ENCODE measurements around the gene CCNO.

Gene CCNO, protein sequence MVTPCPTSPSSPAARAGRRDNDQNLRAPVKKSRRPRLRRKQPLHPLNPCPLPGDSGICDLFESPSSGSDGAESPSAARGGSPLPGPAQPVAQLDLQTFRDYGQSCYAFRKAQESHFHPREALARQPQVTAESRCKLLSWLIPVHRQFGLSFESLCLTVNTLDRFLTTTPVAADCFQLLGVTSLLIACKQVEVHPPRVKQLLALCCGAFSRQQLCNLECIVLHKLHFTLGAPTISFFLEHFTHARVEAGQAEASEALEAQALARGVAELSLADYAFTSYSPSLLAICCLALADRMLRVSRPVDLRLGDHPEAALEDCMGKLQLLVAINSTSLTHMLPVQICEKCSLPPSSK

DNA sequence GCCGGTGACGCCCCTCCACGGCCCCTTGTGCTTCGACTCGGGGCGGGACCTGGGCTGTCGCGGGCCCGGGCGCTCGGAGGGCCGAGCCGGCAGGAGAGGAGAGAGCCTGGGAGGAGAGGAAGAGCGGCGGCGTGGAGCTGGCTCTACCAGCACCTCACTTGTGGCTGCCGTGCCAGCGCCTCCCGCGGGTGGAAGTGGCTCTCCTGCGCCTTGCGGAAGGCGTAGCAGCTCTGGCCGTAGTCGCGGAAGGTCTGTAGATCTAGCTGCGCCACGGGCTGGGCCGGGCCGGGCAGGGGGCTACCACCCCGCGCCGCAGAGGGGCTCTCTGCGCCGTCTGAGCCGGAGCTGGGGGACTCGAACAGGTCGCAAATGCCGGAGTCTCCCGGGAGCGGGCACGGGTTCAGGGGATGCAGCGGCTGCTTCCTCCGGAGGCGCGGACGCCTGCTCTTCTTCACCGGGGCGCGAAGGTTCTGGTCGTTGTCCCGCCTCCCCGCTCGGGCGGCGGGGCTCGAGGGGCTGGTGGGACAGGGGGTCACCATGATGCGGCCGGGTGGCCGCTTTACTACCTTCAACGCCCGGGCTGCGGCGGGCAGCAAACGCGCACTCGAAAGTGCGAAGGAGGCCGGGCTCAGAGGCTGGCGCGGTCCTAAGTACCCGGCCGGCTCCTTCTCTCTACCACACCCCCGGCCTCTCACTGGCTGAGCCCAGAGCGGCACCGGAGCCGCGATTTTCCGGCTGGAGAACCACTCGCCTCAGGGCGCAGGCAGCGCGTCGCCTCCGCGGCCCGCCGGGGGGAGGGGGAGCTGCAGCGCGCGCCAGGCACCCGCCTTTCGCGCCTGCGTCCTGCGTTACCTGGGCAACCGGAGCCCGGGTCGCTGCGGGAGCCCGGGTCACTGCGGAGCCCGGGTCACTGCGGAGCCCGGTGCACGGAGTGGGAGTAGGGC, at the start of gene CCNO:
TSS of gene CCNO (minus strand) at position 624 of the 944 bp plus-strand sequence. CDS start at position 539, 85 bp downstream.
- peak; percentile 9 to 13 for DNase-seq (ENCODE audit: low read depth in 2 of 2)

DNA sequence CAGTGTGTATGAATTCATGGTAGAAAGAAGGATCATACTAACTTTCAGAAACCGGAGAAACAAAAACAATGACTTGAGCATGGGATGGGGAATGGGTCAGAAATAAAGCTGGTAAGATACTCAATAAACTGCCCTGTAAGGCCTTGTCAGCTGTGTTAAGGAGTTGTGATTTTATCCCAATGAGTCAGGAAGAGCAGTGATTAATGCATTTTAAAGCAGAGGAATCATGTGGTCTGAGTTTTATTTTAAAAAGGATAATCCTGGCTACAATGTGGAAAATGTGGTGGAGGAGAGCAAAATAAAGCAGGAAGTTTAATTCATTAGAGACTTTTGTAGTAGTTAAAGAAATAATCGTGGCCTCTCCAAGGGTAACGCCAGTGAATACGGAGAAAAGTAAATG, 45.4 kb upstream of the CCNO start:
- DNase-seq (ENCODE audit: low read depth in 2 of 2): peak in 1 of 2 experiments; percentile 2

DNA sequence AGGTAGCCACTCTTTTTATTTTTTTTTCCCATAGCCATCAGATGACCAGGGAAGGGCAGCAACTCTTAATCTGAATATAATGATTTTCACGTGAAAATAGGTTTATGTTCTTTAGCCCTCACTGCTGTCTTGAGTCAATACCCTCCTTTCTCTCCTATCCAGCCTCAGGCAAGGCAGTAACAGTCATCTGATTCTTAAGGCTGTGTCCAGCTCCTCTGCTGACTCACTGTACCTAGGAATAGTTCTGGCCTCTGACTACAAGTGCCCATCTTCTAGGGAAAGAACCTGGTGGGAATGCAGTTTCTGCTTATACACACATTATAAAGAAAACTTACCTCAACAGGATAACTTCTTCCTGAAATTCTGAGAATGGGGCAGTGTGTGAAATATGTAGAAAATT, 43.4 kb upstream of the CCNO start:
- DNase-seq (ENCODE audit: low read depth in 2 of 2): no peak

DNA sequence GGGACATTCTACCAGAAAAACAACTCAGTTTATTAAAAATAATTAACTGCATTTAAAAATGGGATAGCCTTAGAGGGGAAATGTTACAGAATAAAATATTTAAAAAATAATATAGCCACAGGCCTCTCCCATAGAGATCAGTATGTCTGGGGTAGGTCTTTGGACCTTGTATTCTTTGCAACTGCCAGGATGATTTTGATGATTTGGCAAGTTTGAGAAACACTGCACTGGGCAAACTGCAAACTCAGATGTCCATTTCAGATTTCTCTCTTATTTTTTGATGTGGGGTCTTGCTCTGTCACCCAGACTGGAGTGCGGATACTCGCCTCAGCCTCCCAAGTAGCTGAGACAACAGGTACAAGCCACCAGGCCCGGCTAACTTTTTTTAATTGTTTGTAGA, 24.9 kb upstream of the CCNO start:
- no peak for DNase-seq (ENCODE audit: low read depth in 2 of 2)

DNA sequence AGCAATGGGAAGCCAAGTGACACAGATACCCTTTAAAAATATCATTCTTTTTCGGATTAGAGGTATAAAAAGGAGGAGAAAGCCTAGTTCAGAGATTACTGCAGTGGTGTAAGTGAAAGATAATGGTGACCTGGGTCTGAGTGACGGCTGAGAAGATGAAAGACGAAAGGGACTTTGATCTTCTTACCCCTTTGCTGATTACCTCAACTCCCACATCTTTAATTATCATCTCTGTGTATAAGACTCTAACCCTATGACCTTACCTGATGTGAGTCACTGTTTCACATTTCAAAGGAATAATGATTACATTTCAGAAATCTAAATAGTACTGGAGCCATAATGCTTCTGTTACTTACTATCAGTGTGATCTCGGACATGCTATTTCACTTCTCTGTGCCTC, 21.4 kb upstream of the CCNO start:
- DNase-seq (ENCODE audit: low read depth in 2 of 2): no peak

DNA sequence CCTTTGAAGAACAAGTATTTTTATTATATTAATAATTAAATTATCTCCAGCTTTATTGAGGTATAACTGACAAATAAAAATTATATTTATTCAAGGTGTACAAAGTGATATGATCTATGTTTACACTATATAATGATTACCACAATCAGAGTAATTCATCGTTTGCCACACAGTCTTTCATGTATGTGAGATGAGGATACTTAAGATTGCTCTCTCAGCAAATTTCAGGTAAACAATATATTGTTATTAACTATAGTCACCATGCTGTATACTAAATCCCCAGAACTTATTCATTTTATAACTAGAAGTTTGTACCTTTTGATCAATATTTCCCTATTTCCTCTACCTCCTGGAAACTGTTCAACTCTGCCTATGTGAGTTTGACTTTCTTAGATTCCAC, 16.7 kb upstream of the CCNO start:
- DNase-seq (ENCODE audit: low read depth in 2 of 2): no peak

DNA sequence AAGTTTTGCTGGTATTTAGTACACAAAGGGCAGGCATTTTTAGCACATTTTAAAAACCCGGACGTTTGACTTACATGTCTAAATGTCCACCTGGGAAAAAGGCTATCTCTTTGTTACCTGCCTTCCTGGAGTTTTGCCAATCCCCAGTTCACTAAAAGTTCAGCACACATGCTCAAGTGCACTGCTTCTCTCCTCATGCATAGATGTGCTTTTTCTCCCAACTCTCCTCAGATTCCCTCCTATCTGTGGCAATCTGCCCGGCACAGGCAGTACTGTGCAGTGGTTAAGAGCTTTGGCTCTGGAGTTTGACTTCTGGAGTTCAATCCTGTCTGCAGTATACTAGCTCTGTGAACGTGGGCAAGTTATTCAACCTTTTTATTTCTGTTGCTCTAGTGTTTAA, 8.3 kb upstream of the CCNO start:
- DNase-seq (ENCODE audit: low read depth in 2 of 2): no peak

DNA sequence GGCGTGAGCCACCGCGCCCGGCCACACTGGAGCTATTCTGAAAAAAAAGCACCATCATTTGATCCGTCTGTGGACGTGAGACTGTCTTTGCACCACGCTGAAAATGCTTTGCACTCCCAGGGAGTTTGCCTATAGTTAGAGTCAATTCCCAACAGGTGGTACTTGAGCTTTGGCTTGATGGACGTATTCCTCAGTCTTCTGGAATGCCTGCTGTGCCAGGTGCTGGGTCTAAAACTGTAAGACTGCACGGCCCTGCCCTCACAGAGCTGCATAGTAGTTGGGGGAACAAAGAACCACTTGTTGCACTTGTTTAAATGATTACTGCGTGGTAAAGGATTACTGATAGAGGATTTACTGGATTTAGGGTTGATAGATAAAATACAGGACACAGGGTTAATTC, 3.4 kb upstream of the CCNO start:
- DNase-seq (ENCODE audit: low read depth in 2 of 2): no peak

DNA sequence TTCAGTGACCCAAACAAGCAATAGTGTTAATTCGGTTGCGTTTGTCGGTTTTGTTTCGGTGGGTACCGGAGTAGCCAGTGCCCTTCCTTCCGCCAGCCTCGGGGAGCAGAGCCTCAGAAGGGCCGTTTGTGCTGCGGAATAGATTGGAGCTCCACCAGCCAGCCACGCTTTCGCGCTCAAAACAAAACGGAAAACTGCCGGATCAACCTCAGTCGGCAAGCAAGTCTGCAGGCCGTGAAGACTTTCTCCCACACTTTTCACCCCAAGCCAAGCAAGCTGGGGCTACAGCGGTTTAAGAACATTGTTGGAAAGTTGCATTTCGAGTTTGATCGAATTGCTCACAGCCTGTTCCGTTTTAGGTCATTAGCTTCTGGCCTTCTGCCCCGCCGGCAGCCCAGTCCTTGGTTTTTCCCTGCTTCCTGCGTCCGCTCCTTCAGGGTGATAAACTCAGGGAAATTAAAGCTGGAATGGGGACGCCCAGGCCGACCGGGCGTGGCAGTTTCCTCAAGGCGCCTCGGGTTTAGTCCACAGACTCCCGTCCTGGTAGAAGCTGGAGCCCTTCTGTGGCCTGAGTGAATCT, 803 bp upstream of the CCNO start:
- no peak for DNase-seq (ENCODE audit: low read depth in 2 of 2)

DNA sequence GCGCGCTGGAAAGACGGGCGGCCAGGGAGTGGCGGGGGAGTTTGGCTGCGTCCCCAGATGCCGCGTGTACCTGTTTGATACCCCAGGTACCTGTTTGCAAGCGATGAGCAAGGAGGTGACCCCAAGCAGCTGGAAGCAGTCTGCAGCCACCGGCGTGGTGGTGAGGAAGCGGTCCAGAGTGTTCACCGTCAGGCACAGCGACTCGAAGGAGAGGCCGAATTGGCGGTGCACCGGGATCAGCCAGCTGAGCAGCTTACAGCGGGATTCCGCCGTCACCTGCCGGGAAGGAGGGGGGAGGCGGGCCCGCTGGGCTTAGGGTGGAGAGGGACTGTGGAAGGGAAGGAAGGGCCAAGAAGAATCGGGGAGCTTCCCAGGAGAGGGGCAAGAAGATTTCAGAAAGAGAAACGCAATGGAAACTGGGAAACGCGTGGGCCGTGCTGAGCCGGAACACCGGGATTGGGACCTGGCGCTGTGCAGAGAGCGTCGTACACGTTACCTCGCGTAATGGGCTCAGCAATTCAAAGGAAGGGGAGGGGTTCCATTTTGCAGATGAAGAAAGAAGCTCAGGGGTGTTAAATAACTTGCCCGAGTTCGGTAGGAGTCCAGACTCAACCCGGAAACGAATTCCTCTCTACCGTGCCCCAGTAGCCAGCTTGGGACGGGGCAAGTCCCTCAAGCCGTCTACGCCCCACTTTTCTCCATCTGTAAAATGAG, 980 bp downstream of the CCNO start:
- DNase-seq (ENCODE audit: low read depth in 2 of 2): no peak

DNA sequence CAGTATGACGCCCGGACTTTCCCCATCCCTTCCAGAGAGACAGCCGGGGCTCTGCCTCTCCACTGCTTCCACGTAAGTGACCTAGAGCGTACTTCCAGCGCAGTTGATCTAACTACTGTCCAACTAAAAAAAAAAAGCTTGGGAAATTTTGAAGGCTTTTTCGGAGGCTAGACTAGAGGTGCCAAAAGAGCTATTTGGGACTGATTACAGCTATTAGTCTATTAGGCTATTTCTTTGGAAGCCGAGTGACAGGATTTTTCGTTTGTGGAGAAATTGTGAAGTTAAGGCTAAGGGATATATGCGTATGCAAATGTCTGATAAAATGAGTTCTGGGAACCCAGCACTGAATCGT, 1.5 kb downstream of the CCNO start:
- no peak for DNase-seq (ENCODE audit: low read depth in 2 of 2)

DNA sequence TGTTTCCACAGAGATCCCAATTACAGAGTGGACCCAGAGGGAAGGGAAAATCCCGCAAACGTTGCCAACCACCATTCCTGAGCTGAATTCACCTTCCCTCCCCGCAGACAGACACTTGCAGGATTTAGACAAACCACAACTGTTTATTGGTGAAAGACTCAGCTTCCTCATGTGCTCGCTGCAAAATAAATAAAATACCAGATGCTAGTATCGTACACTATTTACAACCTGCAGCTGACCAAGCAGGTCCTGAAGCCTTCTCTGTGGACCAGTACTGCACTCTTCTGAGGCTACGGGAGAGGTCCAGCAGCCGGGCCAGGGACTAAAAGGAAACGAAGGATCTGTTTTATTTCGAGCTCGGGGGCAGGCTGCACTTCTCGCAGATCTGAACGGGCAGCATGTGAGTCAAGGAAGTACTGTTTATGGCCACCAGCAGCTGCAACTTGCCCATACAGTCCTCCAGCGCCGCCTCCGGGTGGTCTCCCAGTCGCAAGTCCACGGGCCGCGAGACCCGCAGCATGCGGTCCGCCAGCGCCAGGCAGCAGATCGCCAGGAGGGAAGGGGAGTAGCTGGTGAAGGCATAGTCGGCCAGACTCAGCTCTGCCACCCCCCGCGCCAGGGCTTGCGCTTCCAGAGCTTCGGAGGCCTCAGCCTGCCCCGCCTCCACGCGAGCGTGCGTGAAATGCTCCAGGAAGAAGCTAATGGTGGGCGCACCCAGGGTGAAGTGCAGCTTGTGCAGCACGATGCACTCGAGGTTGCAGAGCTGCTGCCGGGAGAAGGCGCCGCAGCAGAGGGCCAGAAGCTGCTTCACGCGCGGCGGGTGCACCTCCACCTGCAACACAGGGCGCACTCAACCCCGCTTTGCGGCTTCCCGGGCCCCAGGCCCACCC, 2.1 kb downstream of the CCNO start:
- no peak for DNase-seq (ENCODE audit: low read depth in 2 of 2)

DNA sequence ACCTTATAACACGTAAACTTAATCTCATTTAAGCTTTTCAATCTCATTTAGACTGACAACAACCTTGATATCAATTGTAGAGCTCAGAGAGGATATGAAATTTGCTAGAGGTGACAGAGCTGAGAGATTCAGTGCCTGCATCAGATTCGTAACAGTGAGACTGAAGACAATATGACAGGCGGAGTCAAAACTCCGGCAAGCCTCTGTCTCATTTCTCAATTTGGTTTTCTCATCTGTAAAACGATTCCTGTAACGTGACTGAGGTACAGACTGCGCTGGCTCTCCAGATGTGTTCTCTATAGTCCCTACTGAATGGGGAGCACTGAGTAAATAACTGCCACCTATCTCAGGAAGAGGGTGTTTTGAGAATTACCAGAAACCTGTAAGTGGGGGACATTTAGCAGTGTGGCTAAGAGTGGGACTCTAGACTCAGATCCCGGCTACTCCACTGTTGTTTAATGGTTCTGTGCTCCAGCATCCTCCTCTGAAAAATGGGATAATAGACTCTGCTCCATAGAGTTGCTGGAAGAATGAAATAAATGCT, 3.2 kb downstream of the CCNO start:
- DNase-seq (ENCODE audit: low read depth in 2 of 2): no peak

DNA sequence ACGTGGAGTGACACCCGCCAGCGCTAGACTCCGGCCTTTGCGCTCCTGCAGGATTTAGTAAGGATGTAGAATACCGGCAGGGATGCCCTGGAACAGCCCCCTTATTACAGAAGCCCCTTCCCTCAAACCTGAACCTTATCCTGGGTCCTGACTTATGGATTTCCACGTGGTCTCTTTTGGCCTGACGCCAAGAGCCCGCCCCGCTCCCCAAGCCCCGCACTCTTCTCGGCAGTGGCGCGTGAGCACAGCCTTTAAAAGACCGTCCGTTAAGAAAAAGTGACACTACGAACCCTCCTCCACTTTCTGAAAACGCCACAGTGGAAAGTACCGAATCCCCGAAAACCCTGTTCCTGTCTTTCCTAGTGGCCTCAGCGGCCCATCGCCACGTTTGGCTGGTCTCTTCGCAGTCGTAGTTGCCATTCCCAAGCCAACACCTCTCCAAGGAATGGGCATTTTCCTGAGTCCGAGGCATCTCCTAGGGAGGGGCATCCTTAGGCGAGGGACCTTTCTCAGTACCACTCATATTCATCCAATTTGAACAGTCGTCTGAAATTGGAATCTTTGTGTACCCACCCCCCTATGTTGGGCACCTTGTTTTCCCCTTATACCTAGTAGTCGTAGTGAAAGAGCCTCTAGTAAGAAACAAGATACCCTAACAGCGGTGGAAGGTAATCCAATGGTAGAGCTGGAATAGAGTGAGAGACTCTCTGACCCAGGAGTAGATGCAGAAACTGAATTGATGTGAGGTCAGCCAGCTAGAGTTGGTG, 5.6 kb downstream of the CCNO start:
- DNase-seq (ENCODE audit: low read depth in 2 of 2): no peak

DNA sequence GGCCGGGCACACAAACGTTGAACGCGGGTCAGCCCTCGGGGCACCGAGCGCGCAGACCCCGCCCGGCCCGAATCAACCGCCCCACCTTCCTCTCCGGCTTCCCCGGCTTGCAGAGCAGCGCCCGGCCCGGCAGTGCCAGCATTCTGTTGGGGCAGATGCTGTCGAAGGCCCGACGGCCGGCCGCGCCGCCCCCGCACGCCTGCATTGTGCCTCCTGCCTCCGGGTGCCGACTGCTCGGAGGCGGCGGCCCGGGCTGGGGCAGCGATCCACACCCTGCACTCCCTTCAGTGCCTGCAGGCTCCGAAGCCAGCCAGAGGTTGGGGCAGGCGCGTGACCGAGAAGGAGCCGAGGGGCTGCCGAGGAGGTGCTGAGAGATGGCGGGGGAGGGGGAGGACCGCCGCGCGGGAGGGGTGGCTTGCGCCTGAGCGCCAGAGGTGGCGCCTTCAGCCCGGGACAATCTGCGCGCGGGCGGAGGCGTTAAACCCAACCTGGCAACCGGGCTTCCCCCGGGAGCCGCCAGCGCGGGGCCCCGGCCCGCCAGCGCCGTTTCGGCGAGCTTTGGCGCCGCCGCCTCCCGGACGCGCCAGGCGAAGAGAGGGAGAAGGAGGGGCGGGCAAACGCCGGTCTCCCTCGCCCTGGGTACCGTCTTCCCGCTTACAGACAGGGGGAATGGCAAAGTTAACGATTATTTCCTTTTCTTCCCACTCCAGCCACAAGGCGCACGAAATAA, 6.3 kb downstream of the CCNO start, which contains the start of gene MCIDAS:
TSS of gene MCIDAS (minus strand) at position 382 of the 730 bp plus-strand sequence. CDS start at position 205, 177 bp downstream.
- no peak for DNase-seq (ENCODE audit: low read depth in 2 of 2)

DNA sequence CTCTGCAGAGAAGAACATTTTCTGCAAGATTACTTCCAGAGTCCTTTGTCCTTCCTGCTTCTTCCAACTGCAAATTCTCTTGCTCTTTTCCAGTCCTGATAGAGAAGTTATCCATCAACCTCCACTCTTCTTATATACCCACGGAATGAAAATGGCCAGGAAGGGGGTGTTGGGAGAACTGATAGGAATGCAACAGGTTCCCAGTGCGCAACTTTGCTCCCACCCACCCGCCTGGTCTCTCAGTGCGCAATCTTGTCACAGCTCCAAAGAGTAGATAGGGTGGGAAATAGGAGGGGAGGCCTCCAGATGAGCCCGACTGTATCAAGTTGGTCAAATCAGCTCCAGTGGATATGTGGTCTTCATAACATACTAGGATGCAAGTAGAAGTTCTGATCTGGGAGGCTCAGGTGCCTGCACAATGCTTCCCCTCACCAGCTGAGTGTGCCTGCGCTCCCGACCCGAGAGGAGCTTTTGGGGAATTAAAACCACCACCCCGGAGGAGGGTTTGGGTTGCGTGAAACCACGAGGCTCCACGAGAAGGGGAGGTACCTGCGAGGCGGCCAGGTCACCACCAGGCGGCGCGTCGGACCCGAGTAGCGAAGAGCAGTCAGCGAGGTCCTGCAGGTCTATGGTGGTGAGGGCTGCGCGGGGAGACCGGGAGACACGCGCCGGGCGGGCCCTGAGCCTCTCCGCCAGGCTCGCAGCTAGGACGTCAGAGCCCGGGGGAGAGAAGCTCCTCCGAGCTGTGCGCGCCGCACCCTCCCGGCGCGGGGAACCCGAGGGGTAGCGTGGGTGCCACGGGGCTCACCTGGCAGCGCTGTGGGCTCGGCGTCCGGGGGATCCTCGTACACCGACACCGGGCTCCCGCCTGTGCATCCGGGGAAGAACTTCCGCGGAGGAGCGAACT, 7.1 kb downstream of the CCNO start:
- no peak for DNase-seq (ENCODE audit: low read depth in 2 of 2)

DNA sequence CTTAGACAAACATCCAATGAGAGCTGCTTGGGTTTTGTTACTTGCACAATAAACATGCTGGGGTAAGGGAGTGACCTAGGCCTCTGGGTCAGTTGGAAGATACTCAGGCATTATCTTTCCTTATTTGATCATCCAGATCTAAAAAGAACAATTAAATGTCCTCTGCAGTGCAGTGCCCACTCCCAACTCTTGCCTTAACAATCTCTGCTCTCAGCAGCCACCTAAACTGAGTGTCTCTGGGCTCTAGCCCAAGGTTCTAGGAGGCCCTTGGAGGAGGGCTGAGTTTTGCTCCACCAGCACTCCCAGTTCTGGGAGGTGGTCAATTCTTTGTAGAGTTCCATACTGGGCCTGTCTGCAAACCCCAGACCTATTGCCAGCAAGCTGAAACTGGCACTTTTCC, 8.1 kb downstream of the CCNO start:
- no peak for DNase-seq (ENCODE audit: low read depth in 2 of 2)

DNA sequence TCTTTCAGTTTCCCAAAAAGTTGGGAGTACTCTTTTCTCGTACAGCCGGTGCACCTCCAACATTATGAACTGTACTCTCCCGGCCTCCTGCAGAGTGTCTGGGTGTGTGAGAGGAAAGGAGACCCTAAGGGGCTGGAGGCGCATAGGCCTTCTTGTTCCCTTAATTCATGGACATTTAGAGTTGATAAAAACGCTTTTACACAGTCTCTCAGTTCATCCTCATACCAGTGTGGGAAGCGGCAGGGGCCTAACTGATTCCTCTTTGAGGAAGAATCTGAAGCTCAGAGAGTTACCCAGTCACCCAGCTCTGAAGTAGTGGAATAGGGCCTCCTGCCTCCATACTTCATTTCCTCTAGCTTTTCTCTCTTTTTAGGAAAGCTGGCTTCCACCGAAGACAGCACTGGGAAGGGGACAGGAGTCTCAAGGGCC, 9.6 kb downstream of the CCNO start:
- no peak for DNase-seq (ENCODE audit: low read depth in 2 of 2)
